ENCODE data around the gene CHD1L.

Gene CHD1L

GRCh38 chr1:147204080-147204479 lies 38.4 kb upstream of the CHD1L start:
- TF ChIP-seq REST (IDR thresholded peaks at IDR 0.05; ENCODE audit: insufficient read depth in 1 of 2, low read depth in 2 of 2, low read length in 2 of 2), result no peak
- TF ChIP-seq POLR2AphosphoS5 (IDR thresholded peaks at IDR 0.05; ENCODE audit: low read depth, low read length), result no peak
- no peak for TF ChIP-seq TAF1 (IDR thresholded peaks at IDR 0.05; ENCODE audit: borderline replicate concordance, insufficient read depth, low read length)
- TF ChIP-seq SIN3A (IDR thresholded peaks at IDR 0.05; ENCODE audit: borderline replicate concordance, insufficient read depth, low read length), result no peak
- no peak for TF ChIP-seq FOXP2 (optimal IDR thresholded peaks at IDR 0.05; ENCODE audit: borderline replicate concordance, extremely low read depth, extremely low read length, insufficient read depth)

GRCh38 chr1:147207192-147207591 lies 35.3 kb upstream of the CHD1L start:
- no peak for TF ChIP-seq SIN3A (IDR thresholded peaks at IDR 0.05; ENCODE audit: borderline replicate concordance, insufficient read depth, low read length)
- TF ChIP-seq REST (IDR thresholded peaks at IDR 0.05; ENCODE audit: insufficient read depth in 1 of 2, low read depth in 2 of 2, low read length in 2 of 2), result no peak
- no peak for TF ChIP-seq TAF1 (IDR thresholded peaks at IDR 0.05; ENCODE audit: borderline replicate concordance, insufficient read depth, low read length)
- TF ChIP-seq FOXP2 (optimal IDR thresholded peaks at IDR 0.05; ENCODE audit: borderline replicate concordance, extremely low read depth, extremely low read length, insufficient read depth), result no peak
- TF ChIP-seq POLR2AphosphoS5 (IDR thresholded peaks at IDR 0.05; ENCODE audit: low read depth, low read length), result no peak

- no peak for TF ChIP-seq POLR2AphosphoS5 (IDR thresholded peaks at IDR 0.05; ENCODE audit: low read depth, low read length)
- TF ChIP-seq TAF1 (IDR thresholded peaks at IDR 0.05; ENCODE audit: borderline replicate concordance, insufficient read depth, low read length), result no peak
- no peak for TF ChIP-seq SIN3A (IDR thresholded peaks at IDR 0.05; ENCODE audit: borderline replicate concordance, insufficient read depth, low read length)
- TF ChIP-seq REST (IDR thresholded peaks at IDR 0.05; ENCODE audit: insufficient read depth in 1 of 2, low read depth in 2 of 2, low read length in 2 of 2), result no peak
- no peak for TF ChIP-seq FOXP2 (optimal IDR thresholded peaks at IDR 0.05; ENCODE audit: borderline replicate concordance, extremely low read depth, extremely low read length, insufficient read depth)
These were observed 33.9 kb upstream of the CHD1L start for GRCh38 chr1:147208619-147209018.

- no peak for TF ChIP-seq FOXP2 (optimal IDR thresholded peaks at IDR 0.05; ENCODE audit: borderline replicate concordance, extremely low read depth, extremely low read length, insufficient read depth)
- no peak for TF ChIP-seq TAF1 (IDR thresholded peaks at IDR 0.05; ENCODE audit: borderline replicate concordance, insufficient read depth, low read length)
- no peak for TF ChIP-seq REST (IDR thresholded peaks at IDR 0.05; ENCODE audit: insufficient read depth in 1 of 2, low read depth in 2 of 2, low read length in 2 of 2)
- no peak for TF ChIP-seq POLR2AphosphoS5 (IDR thresholded peaks at IDR 0.05; ENCODE audit: low read depth, low read length)
- TF ChIP-seq SIN3A (IDR thresholded peaks at IDR 0.05; ENCODE audit: borderline replicate concordance, insufficient read depth, low read length), result no peak
These were observed 32.4 kb upstream of the CHD1L start for GRCh38 chr1:147209825-147210821.
